Neural cell (in vitro differentiated cells): ENCODE measurements around the gene PCDH10.

ENCODE experiments used
- POLR2AphosphoS5 ChIP-seq: IDR thresholded peaks from 2 replicates; pipeline ENCODE4 v1.6.1; 2012
- RAD21 ChIP-seq: fragments of 450-650 bp; conservative IDR thresholded peaks from 2 replicates; pipeline ENCODE4 v1.6.1; 2014; ENCODE audit warnings: antibody characterized with exemption, mild to moderate bottlenecking, moderate library complexity
- REST ChIP-seq: IDR thresholded peaks from 2 replicates; pipeline ENCODE4 v1.6.1; 2012; ENCODE audit warnings: borderline replicate concordance
- TAF1 ChIP-seq: IDR thresholded peaks from 2 replicates; pipeline ENCODE4 v1.6.1; 2012; ENCODE audit warnings: low read depth
- TF ChIP-seq, protein P1 (sequence below): fragments of 450-650 bp; IDR thresholded peaks from 2 replicates; pipeline ENCODE4 v1.5.1; 2014; ENCODE audit warnings: antibody characterized with exemption, mild to moderate bottlenecking, moderate library complexity; ENCODE audit not compliant: poor library complexity, severe bottlenecking

DNA sequence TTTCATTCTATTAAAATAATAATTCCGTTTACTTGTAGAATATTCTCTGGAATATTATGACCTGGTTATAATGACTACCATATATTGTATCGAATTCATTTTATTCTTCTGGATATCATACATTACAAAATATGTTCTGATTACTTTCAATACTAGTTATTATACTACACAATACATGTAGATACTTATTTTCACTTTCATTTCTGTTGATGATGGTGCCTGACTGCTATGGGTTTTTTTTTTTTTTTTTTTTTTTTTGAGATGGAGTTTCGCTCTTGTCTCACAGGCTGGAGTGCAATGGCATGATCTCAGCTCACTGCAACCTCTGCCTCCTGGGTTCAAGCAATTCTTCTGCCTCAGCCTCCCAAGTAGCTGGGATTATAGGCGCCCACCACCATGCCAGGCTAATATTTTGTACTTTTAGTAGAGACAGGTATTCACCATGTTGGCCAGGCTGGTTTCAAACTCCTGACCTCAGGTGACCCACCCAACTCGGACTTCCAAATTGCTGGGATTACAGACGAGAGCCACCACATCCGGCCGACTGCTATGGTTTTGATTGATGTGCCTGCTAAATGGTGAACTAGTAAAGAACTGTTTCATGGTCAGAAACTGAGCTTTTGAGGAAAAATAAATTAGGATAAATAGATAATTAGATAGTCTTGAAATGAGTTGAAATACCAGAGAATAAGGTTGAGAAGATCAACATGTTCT, 39.5 kb downstream of the PCDH10 start:
- TF ChIP-seq, protein P1, sequence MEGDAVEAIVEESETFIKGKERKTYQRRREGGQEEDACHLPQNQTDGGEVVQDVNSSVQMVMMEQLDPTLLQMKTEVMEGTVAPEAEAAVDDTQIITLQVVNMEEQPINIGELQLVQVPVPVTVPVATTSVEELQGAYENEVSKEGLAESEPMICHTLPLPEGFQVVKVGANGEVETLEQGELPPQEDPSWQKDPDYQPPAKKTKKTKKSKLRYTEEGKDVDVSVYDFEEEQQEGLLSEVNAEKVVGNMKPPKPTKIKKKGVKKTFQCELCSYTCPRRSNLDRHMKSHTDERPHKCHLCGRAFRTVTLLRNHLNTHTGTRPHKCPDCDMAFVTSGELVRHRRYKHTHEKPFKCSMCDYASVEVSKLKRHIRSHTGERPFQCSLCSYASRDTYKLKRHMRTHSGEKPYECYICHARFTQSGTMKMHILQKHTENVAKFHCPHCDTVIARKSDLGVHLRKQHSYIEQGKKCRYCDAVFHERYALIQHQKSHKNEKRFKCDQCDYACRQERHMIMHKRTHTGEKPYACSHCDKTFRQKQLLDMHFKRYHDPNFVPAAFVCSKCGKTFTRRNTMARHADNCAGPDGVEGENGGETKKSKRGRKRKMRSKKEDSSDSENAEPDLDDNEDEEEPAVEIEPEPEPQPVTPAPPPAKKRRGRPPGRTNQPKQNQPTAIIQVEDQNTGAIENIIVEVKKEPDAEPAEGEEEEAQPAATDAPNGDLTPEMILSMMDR, result no peak
- no peak for TF ChIP-seq RAD21
- TF ChIP-seq TAF1, result no peak
- no peak for TF ChIP-seq POLR2AphosphoS5
- TF ChIP-seq REST, result no peak
